KMS-11 (cell line): ENCODE data around the gene PPM1E.

Source experiments
- H2AFZ ChIP-seq: fragments of 200-600 bp; sonication (generic); 2 replicates; pipeline ENCODE4 v1.6.1; 2016; ENCODE audit warnings: antibody characterized with exemption, mixed run types, low read depth
- H3K27ac ChIP-seq: fragments of 200-600 bp; sonication (generic); 2 replicates; pipeline ENCODE4 v1.6.1; 2016; ENCODE audit warnings: mild to moderate bottlenecking, mixed run types
- H3K27me3 ChIP-seq: fragments of 200-600 bp; sonication (generic); 2 replicates; pipeline ENCODE4 v1.6.1; 2017; ENCODE audit warnings: mild to moderate bottlenecking, low read depth, mixed run types, moderate library complexity; ENCODE audit not compliant: insufficient read depth
- H3K36me3 ChIP-seq: fragments of 200-600 bp; sonication (generic); 2 replicates; pipeline ENCODE4 v1.6.1; 2017; ENCODE audit warnings: mild to moderate bottlenecking, mixed run types; ENCODE audit not compliant: insufficient read depth
- H3K4me1 ChIP-seq: fragments of 200-600 bp; sonication (generic); 2 replicates; pipeline ENCODE4 v1.6.1; 2016; ENCODE audit warnings: mild to moderate bottlenecking, low read depth, mixed run types; ENCODE audit not compliant: poor library complexity, severe bottlenecking
- H3K4me2 ChIP-seq: fragments of 200-600 bp; sonication (generic); 2 replicates; pipeline ENCODE4 v1.7.0; 2016; ENCODE audit warnings: mild to moderate bottlenecking, mixed run types
- H3K4me3 ChIP-seq: fragments of 200-600 bp; sonication (generic); IDR thresholded peaks from 2 replicates; pipeline ENCODE4 v1.6.1; 2017; ENCODE audit warnings: low read depth, low read length, mixed read lengths; ENCODE audit not compliant: insufficient read depth
- H3K79me2 ChIP-seq: fragments of 200-600 bp; sonication (generic); 2 replicates; pipeline ENCODE4 v1.6.1; 2016; ENCODE audit warnings: low read depth, mixed run types; ENCODE audit not compliant: insufficient read depth
- H3K9ac ChIP-seq: fragments of 200-600 bp; sonication (generic); 2 replicates; pipeline ENCODE4 v1.6.1; 2016; ENCODE audit warnings: mild to moderate bottlenecking, mixed run types
- H4K20me1 ChIP-seq: fragments of 200-600 bp; sonication (generic); 2 replicates; pipeline ENCODE4 v1.6.1; 2016; ENCODE audit warnings: mild to moderate bottlenecking, mixed run types; ENCODE audit not compliant: insufficient read depth
- CTCF ChIP-seq: fragments of 200-600 bp; sonication (generic); conservative IDR thresholded peaks from 2 replicates; pipeline ENCODE4 v1.6.1; 2017; ENCODE audit warnings: low read depth, mild to moderate bottlenecking, antibody characterized with exemption, low read length, moderate library complexity, mixed read lengths

The PPM1E gene

GRCh38 chr17:58813712-58814111 lies 58.1 kb downstream of the PPM1E start:
- Histone ChIP-seq H3K4me1 (no peaks in the 10 kb centered on the region), H3K27ac (no peak overlapping the region), H3K27me3 (no peaks in the 10 kb centered on the region), H3K9ac (no peak overlapping the region), H3K79me2 (no peaks in the 10 kb centered on the region), H3K4me3 (no peak overlapping the region), H3K36me3 (no peaks in the 10 kb centered on the region), H2AFZ (no peak overlapping the region), H3K4me2 (no peak overlapping the region), H4K20me1 (no peaks in the 10 kb centered on the region)
- no peak for TF ChIP-seq CTCF

DNA sequence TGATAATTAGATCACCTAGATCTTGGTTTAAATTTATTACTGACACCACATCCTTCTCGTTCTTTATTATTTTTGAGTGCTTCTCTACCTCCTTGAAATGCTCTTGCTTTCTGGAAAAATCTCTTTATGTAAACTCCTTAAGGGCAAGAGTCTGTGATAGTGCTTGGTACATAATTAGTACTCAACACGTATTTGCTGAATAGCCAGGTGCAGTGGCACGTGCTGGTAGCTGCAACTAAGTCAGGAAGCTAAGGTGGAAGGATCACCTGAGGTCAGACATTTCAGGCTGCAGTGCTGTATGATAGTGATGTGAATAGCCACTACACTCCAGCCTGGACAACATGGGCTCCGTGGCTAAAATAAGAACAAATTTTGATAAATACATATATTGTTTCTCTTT lies 63.0 kb downstream of the PPM1E start:
- no peak overlapping the region for H2AFZ ChIP-seq
- H4K20me1 ChIP-seq, result no peaks in the 10 kb centered on the region
- no peak overlapping the region for H3K4me3 ChIP-seq
- H3K4me2 ChIP-seq, result no peak overlapping the region
- no peaks in the 10 kb centered on the region for H3K4me1 ChIP-seq
- H3K79me2 ChIP-seq, result no peaks in the 10 kb centered on the region
- TF ChIP-seq CTCF, result no peak
- H3K27me3 ChIP-seq, result no peaks in the 10 kb centered on the region
- no peak overlapping the region for H3K9ac ChIP-seq
- no peaks in the 10 kb centered on the region for H3K36me3 ChIP-seq
- H3K27ac ChIP-seq, result no peak overlapping the region

GRCh38 chr17:58822148-58823050 lies 66.7 kb downstream of the PPM1E start:
- H3K4me2 ChIP-seq, result no peak overlapping the region
- no peak for TF ChIP-seq CTCF
- no peaks in the 10 kb centered on the region for H3K4me1 ChIP-seq
- H4K20me1 ChIP-seq, result no peaks in the 10 kb centered on the region
- no peak overlapping the region for H3K27ac ChIP-seq
- no peaks in the 10 kb centered on the region for H3K79me2 ChIP-seq
- no peaks in the 10 kb centered on the region for H3K36me3 ChIP-seq
- H3K4me3 ChIP-seq, result no peak overlapping the region
- H3K27me3 ChIP-seq, result no peaks in the 10 kb centered on the region
- no peak overlapping the region for H2AFZ ChIP-seq
- no peak overlapping the region for H3K9ac ChIP-seq

DNA sequence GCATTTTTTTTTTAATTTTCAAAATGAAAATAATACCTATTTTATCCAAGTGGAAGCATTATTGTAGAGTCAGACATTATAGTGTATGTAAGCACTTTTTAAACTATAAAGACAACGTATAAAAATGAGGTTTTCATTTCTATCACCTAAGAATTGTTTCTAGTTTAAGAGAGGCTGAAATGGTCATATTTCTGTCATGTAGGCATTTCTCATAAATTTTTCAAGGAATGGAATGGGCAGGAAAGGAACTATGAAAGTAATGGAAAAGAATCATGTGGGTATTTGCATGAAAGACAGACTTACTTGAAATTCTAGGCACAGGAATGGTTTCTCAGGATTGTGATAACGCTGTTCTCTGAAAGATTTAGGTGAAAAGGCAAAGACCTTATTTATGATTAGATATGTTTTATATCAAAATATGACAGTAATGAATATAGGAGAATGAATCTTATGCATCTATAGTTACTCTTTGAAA lies 67.4 kb downstream of the PPM1E start:
- Histone ChIP-seq H3K4me1 (no peaks in the 10 kb centered on the region), H3K79me2 (no peaks in the 10 kb centered on the region), H3K27ac (no peak overlapping the region), H3K36me3 (no peaks in the 10 kb centered on the region), H3K27me3 (no peaks in the 10 kb centered on the region), H3K9ac (no peak overlapping the region), H2AFZ (no peak overlapping the region), H3K4me2 (no peak overlapping the region), H3K4me3 (no peak overlapping the region), H4K20me1 (no peaks in the 10 kb centered on the region)
- TF ChIP-seq CTCF, result no peak
